HCT116 (cell line): ENCODE results near the gene KCNK5. TPM values are rescaled to one million over a fixed set of nuclear protein-coding genes. Genes with fewer than 3 reads are reported as not detected.

Source experiments
- ATAC-seq: fragments of 200-7000 bp; cut with Tn5 transposase; 2 replicates; pipeline ENCODE4 v1.9.1; 2020; ENCODE audit warnings: mild to moderate bottlenecking, moderate library complexity
- BruUV-seq: library from RNA; stranded (reverse); fragments of 400-500 nt; replicated peaks from 2 replicates; lab custom pipeline; 2021; lab: Mats Ljungman, UMichigan
- CTCF ChIA-PET: fragments of 300-600 bp; sonication (Branson Sonifier 250); formaldehyde crosslinking; loops from one replicate; lab custom pipeline; 2021; ENCODE audit warnings: antibody characterized with exemption; lab: Charles Lee
- POLR2A ChIA-PET: fragments of 300-600, 350-600 bp; sonication (Branson Sonifier 250); formaldehyde crosslinking; loops from one replicate; lab custom pipeline; 2021; ENCODE audit warnings: antibody characterized with exemption; lab: Charles Lee
- RAD21 ChIA-PET, 2 experiments: fragments of 300-600 bp; sonication (Branson Sonifier 250); formaldehyde crosslinking; loops; one replicate each; lab custom pipeline; 2023; ENCODE audit warnings: low total read pairs in 2 of 2; ENCODE audit not compliant: uncharacterized antibody in 2 of 2, unreplicated experiment in 2 of 2, low non-redundant PET in 1 of 2; lab: Charles Lee
- DNase-seq: peaks from one replicate; pipeline ENCODE4 v3.0.0-alpha.2; 2010; ENCODE audit warnings: low read depth, low spot score
- H2AFZ ChIP-seq: fragments of 200-600 bp; shearing (Covaris generic), sonication (generic); 2 replicates; pipeline ENCODE4 v1.6.1; 2017; ENCODE audit warnings: low read depth, mixed run types, mixed read lengths, antibody characterized with exemption, low read length; ENCODE audit not compliant: poor library complexity, severe bottlenecking
- H3K27ac ChIP-seq: 2 replicates; pipeline ENCODE4 v1.5.1; 2012; ENCODE audit warnings: low read depth, low read length
- H3K27me3 ChIP-seq: fragments of 200-600 bp; sonication (generic); 2 replicates; pipeline ENCODE4 v1.6.1; 2016; ENCODE audit warnings: mixed run types, low read length, mixed read lengths; ENCODE audit not compliant: insufficient read depth
- H3K36me3 ChIP-seq, 2 experiments: fragments of 200-500 bp in 1 of 2; fragments of 200-600 bp in 1 of 2; sonication (Bioruptor generic) in 1 of 2; sonication (generic) in 1 of 2; 2 replicates each; pipeline versions ENCODE4 v1.5.1 to v1.6.1; 2014 to 2016; ENCODE audit warnings: low read length in 2 of 2, inconsistent platforms in 1 of 2, mixed read lengths in 1 of 2, mixed run types in 1 of 2; ENCODE audit not compliant: insufficient read depth in 2 of 2, control insufficient read depth in 1 of 2
- H3K4me1 ChIP-seq, 2 experiments: fragments of 200-600 bp in 1 of 2; sonication (generic) in 1 of 2; 2 replicates each; pipeline versions ENCODE4 v1.5.1 to v1.6.1; 2012 to 2017; ENCODE audit warnings: low read length in 2 of 2, inconsistent platforms in 1 of 2, mild to moderate bottlenecking in 1 of 2, mixed read lengths in 1 of 2, mixed run types in 1 of 2, moderate library complexity in 1 of 2; ENCODE audit not compliant: insufficient read depth in 2 of 2, control insufficient read depth in 1 of 2
- H3K4me2 ChIP-seq: fragments of 200-600 bp; sonication (generic); 2 replicates; pipeline ENCODE4 v1.6.1; 2017; ENCODE audit warnings: mixed run types, low read length, mixed read lengths
- H3K4me3 ChIP-seq, 2 experiments: fragments of 200-600 bp in 1 of 2; sonication (generic) in 1 of 2; replicated peaks in 1 of 2; 2 replicates each; pipeline ENCODE4 v1.5.1; 2011 to 2016; ENCODE audit warnings: low read length in 2 of 2, control low read depth in 1 of 2, low read depth in 1 of 2, mild to moderate bottlenecking in 1 of 2, mixed read lengths in 1 of 2, mixed run types in 1 of 2
- H3K79me2 ChIP-seq: fragments of 200-600 bp; sonication (generic); 2 replicates; pipeline ENCODE4 v1.6.1; 2017; ENCODE audit warnings: mild to moderate bottlenecking, mixed run types, low read length, moderate library complexity, mixed read lengths; ENCODE audit not compliant: insufficient read depth
- H3K9ac ChIP-seq: fragments of 200-600 bp; sonication (generic); 2 replicates; pipeline ENCODE4 v1.6.1; 2016; ENCODE audit warnings: low read length, mixed read lengths
- H3K9me2 ChIP-seq: fragments of 200-600 bp; sonication (generic), shearing (Covaris generic); 2 replicates; pipeline ENCODE4 v1.6.1; 2017; ENCODE audit warnings: mixed run types, mild to moderate bottlenecking, moderate library complexity; ENCODE audit not compliant: insufficient read depth
- H3K9me3 ChIP-seq, 2 experiments: fragments of 200-500 bp in 1 of 2; fragments of 200-600 bp in 1 of 2; sonication (Bioruptor generic) in 1 of 2; sonication (generic) in 1 of 2; 2 replicates each; pipeline ENCODE4 v1.6.1; 2014 to 2017; ENCODE audit warnings: low read length in 2 of 2, mixed read lengths in 2 of 2, inconsistent platforms in 1 of 2, low read depth in 1 of 2, mild to moderate bottlenecking in 1 of 2, mixed run types in 1 of 2, moderate library complexity in 1 of 2; ENCODE audit not compliant: control insufficient read depth in 1 of 2, insufficient read depth in 1 of 2
- H4K20me1 ChIP-seq: fragments of 200-600 bp; sonication (generic), shearing (Covaris generic); 2 replicates; pipeline ENCODE4 v1.6.1; 2017; ENCODE audit warnings: mixed run types, mild to moderate bottlenecking, moderate library complexity; ENCODE audit not compliant: insufficient read depth
- CBX3 ChIP-seq: IDR thresholded peaks from 2 replicates; pipeline ENCODE4 v1.6.1; 2012; ENCODE audit warnings: low read depth
- CEBPB ChIP-seq: IDR thresholded peaks from 2 replicates; pipeline ENCODE4 v1.6.1; 2012; ENCODE audit warnings: low read depth
- EZH2phosphoT487 ChIP-seq: fragments of 200-600 bp; IDR thresholded peaks from 2 replicates; pipeline ENCODE4 v1.6.1; 2018; ENCODE audit warnings: antibody characterized with exemption, borderline replicate concordance
- FOSL1 ChIP-seq: IDR thresholded peaks from 2 replicates; pipeline ENCODE4 v1.6.1; 2012; ENCODE audit warnings: low read depth
- POLR2A ChIP-seq: IDR thresholded peaks from 2 replicates; pipeline ENCODE4 v1.7.0; 2011; ENCODE audit warnings: borderline replicate concordance; ENCODE audit not compliant: insufficient read depth, insufficient read length; ENCODE audit errors: extremely low read depth
- POLR2AphosphoS5 ChIP-seq: IDR thresholded peaks from 2 replicates; pipeline ENCODE4 v1.6.1; 2011; ENCODE audit warnings: mild to moderate bottlenecking, low read depth, low read length, moderate library complexity
- RAD21 ChIP-seq: IDR thresholded peaks from 2 replicates; pipeline ENCODE4 v1.6.1; 2012; ENCODE audit warnings: low read depth, mild to moderate bottlenecking
- SP1 ChIP-seq: IDR thresholded peaks from 2 replicates; pipeline ENCODE4 v1.6.1; 2012; ENCODE audit warnings: low read depth
- SRF ChIP-seq: IDR thresholded peaks from 2 replicates; pipeline ENCODE4 v1.6.1; 2012; ENCODE audit warnings: low read depth
- TCF7L2 ChIP-seq: IDR thresholded peaks from 2 replicates; pipeline ENCODE4 v1.7.0; 2011; ENCODE audit warnings: borderline replicate concordance, inconsistent platforms; ENCODE audit not compliant: insufficient read depth, insufficient read length; ENCODE audit errors: extremely low read depth
- ZFX ChIP-seq: fragments of 450-650 bp; IDR thresholded peaks from 2 replicates; pipeline ENCODE4 v1.6.1; 2017
- intact Hi-C: fragments of 100-400 bp; cut with micrococcal nuclease; formaldehyde crosslinking; loops from 2 replicates; pipeline ENCODE4 v1.10.0; 2022
- total RNA-seq: library from RNA; stranded (reverse); gene quantifications from one replicate; pipeline ENCODE4 v1.2.1, GENCODE V29; 2021; ENCODE audit not compliant: unreplicated experiment
- TF ChIP-seq, protein P1 (sequence below), 3 experiments: fragments of 200-600 bp in 1 of 3; sonication (generic) in 1 of 3; IDR thresholded peaks in 2 of 3; conservative IDR thresholded peaks in 1 of 3; 2 replicates each; pipeline ENCODE4 v1.5.1; 2012 to 2017; ENCODE audit warnings: low read depth in 2 of 3, low read length in 2 of 3, antibody characterized with exemption in 1 of 3, borderline replicate concordance in 1 of 3, control low read depth in 1 of 3, mild to moderate bottlenecking in 1 of 3, mixed read lengths in 1 of 3, mixed run types in 1 of 3, moderate library complexity in 1 of 3; ENCODE audit not compliant: insufficient read depth in 1 of 3
- TF ChIP-seq, protein P2 (sequence below): IDR thresholded peaks from 2 replicates; pipeline ENCODE4 v1.6.1; 2012
- TF ChIP-seq, protein P3 (sequence below): IDR thresholded peaks from 2 replicates; pipeline ENCODE4 v1.6.1; 2012
- TF ChIP-seq, protein P4 (sequence below): IDR thresholded peaks from 2 replicates; pipeline ENCODE4 v1.6.1; 2012; ENCODE audit warnings: low read depth

KCNK5 gene
- total RNA-seq, 1 experiment from 2014 or later, result 9.5 TPM

DNA sequence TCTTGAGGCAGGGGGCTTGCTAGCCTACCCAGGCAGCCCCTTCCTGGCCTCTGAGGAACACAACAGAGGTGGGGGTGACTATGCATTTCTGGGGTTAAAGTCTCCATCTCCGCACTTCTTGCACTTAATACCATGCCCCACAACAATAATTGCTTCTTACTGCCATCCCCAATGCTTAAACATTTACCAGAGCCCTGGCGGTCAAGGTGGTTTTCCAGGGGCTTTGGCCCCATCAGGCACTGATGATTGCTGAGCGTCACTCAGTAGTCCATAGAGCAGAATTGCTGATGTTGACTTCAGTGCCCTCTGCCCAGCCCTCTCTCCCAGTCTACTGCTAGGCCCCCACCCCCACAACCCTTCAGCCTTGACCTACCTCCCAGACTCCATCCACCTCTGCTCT, 32.5 kb upstream of the KCNK5 start:
- BruUV-seq, result no TSS peak

DNA sequence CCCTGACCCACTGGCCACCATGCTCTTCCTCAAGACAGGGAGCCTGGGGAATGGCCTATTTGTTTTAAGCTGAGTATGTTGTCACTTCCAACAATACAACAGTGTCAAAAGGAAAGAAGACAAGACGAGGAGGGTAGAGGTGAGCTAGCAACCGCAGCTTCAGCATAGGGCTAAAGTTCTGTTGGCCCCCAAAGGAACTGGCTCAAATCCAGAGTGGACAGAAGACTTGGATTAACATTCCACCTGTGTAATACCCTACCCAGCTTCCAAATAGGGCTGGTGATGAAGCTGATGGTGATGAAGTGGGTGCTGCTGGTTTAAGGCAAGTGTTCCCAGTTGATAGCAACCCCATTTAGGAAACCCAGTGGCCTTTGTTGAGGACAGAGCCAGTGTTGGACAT, 31.7 kb upstream of the KCNK5 start:
- ATAC-seq (no peak), DNase-seq (no peak)
- 0 out of 2 replicates have a peak, but pooled peaks cover 5% of the 10 kb centered on the region for H3K27me3 ChIP-seq
- H3K36me3 ChIP-seq, result no peaks in the 10 kb centered on the region
- H4K20me1 ChIP-seq, result no peaks in the 10 kb centered on the region
- RAD21 ChIA-PET, result no interaction called here
- no peak overlapping the region for H3K4me2 ChIP-seq
- H3K9ac ChIP-seq, result no peak overlapping the region
- no TSS peak for BruUV-seq
- H3K27ac ChIP-seq, result no peak overlapping the region
- H3K4me1 ChIP-seq, result no peaks in the 10 kb centered on the region
- POLR2A ChIA-PET, result no interaction called here
- no peaks in the 10 kb centered on the region for H3K9me3 ChIP-seq
- intact Hi-C loops, result no loop called here
- no peak overlapping the region for H3K4me3 ChIP-seq
- CTCF ChIA-PET, result no interaction called here
- no peaks in the 10 kb centered on the region for H3K9me2 ChIP-seq
- no peak overlapping the region for H2AFZ ChIP-seq
- no peaks in the 10 kb centered on the region for H3K79me2 ChIP-seq
- TF ChIP-seq CEBPB (no peak), CBX3 (no peak), EZH2phosphoT487 (no peak), SP1 (no peak), SRF (no peak), ZFX (no peak), POLR2AphosphoS5 (no peak), RAD21 (no peak), POLR2A (no peak), TCF7L2 (no peak)
- TF ChIP-seq, protein P1, sequence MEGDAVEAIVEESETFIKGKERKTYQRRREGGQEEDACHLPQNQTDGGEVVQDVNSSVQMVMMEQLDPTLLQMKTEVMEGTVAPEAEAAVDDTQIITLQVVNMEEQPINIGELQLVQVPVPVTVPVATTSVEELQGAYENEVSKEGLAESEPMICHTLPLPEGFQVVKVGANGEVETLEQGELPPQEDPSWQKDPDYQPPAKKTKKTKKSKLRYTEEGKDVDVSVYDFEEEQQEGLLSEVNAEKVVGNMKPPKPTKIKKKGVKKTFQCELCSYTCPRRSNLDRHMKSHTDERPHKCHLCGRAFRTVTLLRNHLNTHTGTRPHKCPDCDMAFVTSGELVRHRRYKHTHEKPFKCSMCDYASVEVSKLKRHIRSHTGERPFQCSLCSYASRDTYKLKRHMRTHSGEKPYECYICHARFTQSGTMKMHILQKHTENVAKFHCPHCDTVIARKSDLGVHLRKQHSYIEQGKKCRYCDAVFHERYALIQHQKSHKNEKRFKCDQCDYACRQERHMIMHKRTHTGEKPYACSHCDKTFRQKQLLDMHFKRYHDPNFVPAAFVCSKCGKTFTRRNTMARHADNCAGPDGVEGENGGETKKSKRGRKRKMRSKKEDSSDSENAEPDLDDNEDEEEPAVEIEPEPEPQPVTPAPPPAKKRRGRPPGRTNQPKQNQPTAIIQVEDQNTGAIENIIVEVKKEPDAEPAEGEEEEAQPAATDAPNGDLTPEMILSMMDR (IDR thresholded peaks at IDR 0.05 in 2 of 3, conservative IDR thresholded peaks at IDR 0.05 in 1 of 3; ENCODE audit: borderline replicate concordance in 1 of 3, insufficient read depth in 1 of 3, low read depth in 2 of 3, low read length in 2 of 3), result no peak
- TF ChIP-seq, protein P2, sequence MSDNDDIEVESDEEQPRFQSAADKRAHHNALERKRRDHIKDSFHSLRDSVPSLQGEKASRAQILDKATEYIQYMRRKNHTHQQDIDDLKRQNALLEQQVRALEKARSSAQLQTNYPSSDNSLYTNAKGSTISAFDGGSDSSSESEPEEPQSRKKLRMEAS, result no peak
- TF ChIP-seq, protein P3, sequence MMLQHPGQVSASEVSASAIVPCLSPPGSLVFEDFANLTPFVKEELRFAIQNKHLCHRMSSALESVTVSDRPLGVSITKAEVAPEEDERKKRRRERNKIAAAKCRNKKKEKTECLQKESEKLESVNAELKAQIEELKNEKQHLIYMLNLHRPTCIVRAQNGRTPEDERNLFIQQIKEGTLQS, result no peak

More for the DNA sequence above, 32.5 kb upstream of the KCNK5 start:
- TF ChIP-seq, protein P4, sequence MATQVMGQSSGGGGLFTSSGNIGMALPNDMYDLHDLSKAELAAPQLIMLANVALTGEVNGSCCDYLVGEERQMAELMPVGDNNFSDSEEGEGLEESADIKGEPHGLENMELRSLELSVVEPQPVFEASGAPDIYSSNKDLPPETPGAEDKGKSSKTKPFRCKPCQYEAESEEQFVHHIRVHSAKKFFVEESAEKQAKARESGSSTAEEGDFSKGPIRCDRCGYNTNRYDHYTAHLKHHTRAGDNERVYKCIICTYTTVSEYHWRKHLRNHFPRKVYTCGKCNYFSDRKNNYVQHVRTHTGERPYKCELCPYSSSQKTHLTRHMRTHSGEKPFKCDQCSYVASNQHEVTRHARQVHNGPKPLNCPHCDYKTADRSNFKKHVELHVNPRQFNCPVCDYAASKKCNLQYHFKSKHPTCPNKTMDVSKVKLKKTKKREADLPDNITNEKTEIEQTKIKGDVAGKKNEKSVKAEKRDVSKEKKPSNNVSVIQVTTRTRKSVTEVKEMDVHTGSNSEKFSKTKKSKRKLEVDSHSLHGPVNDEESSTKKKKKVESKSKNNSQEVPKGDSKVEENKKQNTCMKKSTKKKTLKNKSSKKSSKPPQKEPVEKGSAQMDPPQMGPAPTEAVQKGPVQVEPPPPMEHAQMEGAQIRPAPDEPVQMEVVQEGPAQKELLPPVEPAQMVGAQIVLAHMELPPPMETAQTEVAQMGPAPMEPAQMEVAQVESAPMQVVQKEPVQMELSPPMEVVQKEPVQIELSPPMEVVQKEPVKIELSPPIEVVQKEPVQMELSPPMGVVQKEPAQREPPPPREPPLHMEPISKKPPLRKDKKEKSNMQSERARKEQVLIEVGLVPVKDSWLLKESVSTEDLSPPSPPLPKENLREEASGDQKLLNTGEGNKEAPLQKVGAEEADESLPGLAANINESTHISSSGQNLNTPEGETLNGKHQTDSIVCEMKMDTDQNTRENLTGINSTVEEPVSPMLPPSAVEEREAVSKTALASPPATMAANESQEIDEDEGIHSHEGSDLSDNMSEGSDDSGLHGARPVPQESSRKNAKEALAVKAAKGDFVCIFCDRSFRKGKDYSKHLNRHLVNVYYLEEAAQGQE, result no peak
- no peak for TF ChIP-seq FOSL1
- ATAC-seq (no peak), DNase-seq (no peak)
- Histone ChIP-seq H3K9me2 (no peaks in the 10 kb centered on the region), H3K4me1 (no peaks in the 10 kb centered on the region), H4K20me1 (no peaks in the 10 kb centered on the region), H3K36me3 (no peaks in the 10 kb centered on the region), H3K4me2 (no peak overlapping the region), H3K9me3 (no peaks in the 10 kb centered on the region), H2AFZ (no peak overlapping the region), H3K27ac (no peak overlapping the region), H3K9ac (no peak overlapping the region), H3K4me3 (no peak overlapping the region), H3K27me3 (0 out of 2 replicates have a peak, but pooled peaks cover 5% of the 10 kb centered on the region), H3K79me2 (no peaks in the 10 kb centered on the region)
- intact Hi-C loops, result no loop called here
- CTCF ChIA-PET, result no interaction called here
- POLR2A ChIA-PET, result no interaction called here
- RAD21 ChIA-PET, result no interaction called here
